H1 (cell line): ENCODE results near the gene PGRMC1.

Experiments used
- ATF3 ChIP-seq: IDR thresholded peaks from 2 replicates; pipeline ENCODE4 v1.6.1; 2011; ENCODE audit warnings: low read depth, mild to moderate bottlenecking, low read length; ENCODE audit not compliant: insufficient read depth
- CTCF ChIP-seq, 3 experiments: IDR thresholded peaks; 1 replicate in 2 of 3; 2 replicates in 1 of 3; pipeline versions ENCODE4 v1.5.1 to v1.6.1; 2011; ENCODE audit warnings: low read length in 3 of 3, mild to moderate bottlenecking in 3 of 3, inconsistent platforms in 2 of 3, low read depth in 1 of 3, moderate library complexity in 1 of 3; ENCODE audit not compliant: insufficient read depth in 1 of 3; ENCODE audit errors: control extremely low read depth in 1 of 3
- EZH2 ChIP-seq: fragments of 200-600 bp; sonication (generic); IDR thresholded peaks from 2 replicates; pipeline ENCODE4 v1.7.1; 2012; ENCODE audit warnings: low read depth, mild to moderate bottlenecking, moderate library complexity, low read length, inconsistent platforms; ENCODE audit not compliant: severe bottlenecking
- JUN ChIP-seq: IDR thresholded peaks from 2 replicates; pipeline ENCODE4 v1.6.1; 2011; ENCODE audit warnings: low read depth, mild to moderate bottlenecking, improper control_type of control experiment, low read length
- MAX ChIP-seq: IDR thresholded peaks from 2 replicates; pipeline ENCODE4 v1.6.1; 2012; ENCODE audit warnings: inconsistent platforms
- NANOG ChIP-seq: IDR thresholded peaks from 2 replicates; pipeline ENCODE4 v1.6.1; 2011; ENCODE audit warnings: low read length, low read depth, mild to moderate bottlenecking, inconsistent platforms; ENCODE audit not compliant: insufficient read depth, poor library complexity, severe bottlenecking
- POLR2A ChIP-seq, 2 experiments: IDR thresholded peaks; 1 replicate in 1 of 2; 2 replicates in 1 of 2; pipeline ENCODE4 v1.6.1; 2011; ENCODE audit warnings: low read depth in 2 of 2, low read length in 2 of 2, mild to moderate bottlenecking in 2 of 2; ENCODE audit errors: control extremely low read depth in 1 of 2
- SIN3A ChIP-seq, 2 experiments: IDR thresholded peaks in 1 of 2; conservative IDR thresholded peaks in 1 of 2; 2 replicates each; pipeline ENCODE4 v1.6.1; 2011 to 2012; ENCODE audit warnings: low read length in 2 of 2, improper control_type of control experiment in 1 of 2, low read depth in 1 of 2, mild to moderate bottlenecking in 1 of 2
- TAF1 ChIP-seq: IDR thresholded peaks from 2 replicates; pipeline ENCODE4 v1.6.1; 2011; ENCODE audit warnings: mild to moderate bottlenecking, low read depth, low read length
- USF2 ChIP-seq: IDR thresholded peaks from 2 replicates; pipeline ENCODE4 v1.6.1; 2011; ENCODE audit warnings: low read length, improper control_type of control experiment
- YY1 ChIP-seq: IDR thresholded peaks from 2 replicates; pipeline ENCODE4 v1.6.1; 2011; ENCODE audit warnings: low read depth, mild to moderate bottlenecking, low read length

- TF ChIP-seq YY1 (no peak), CTCF (IDR thresholded peaks at IDR 0.05; ENCODE audit: control extremely low read depth in 1 of 3, insufficient read depth in 1 of 3, low read depth in 1 of 3, low read length in 3 of 3) (no peak), JUN (no peak), TAF1 (no peak), POLR2A (IDR thresholded peaks at IDR 0.05; ENCODE audit: control extremely low read depth in 1 of 2, low read depth in 2 of 2, low read length in 2 of 2) (no peak), NANOG (no peak), SIN3A (conservative IDR thresholded peaks at IDR 0.05 in 1 of 2, IDR thresholded peaks at IDR 0.05 in 1 of 2; ENCODE audit: low read depth in 1 of 2, low read length in 2 of 2) (no peak), ATF3 (no peak), EZH2 (no peak), USF2 (no peak), MAX (no peak)
Measured at GRCh38 chrX:119189595-119189994, 46.5 kb upstream of the PGRMC1 start.
